Bronchus fibroblast of lung (primary cell): ENCODE data around the gene NUDT12. TPM values are rescaled to one million over a fixed set of nuclear protein-coding genes. Genes with fewer than 3 reads are reported as not detected.

Experiments
- total RNA-seq: library from RNA; depleted of rRNA; stranded (reverse); fragments of >200 nt; gene quantifications from 2 replicates; pipeline ENCODE4 v1.2.3, GENCODE V29; 2015

NUDT12 gene
- 7.9 and 11.3 TPM in 2 replicates for total RNA-seq

GRCh38 chr5:103562453-103563157, at the start of gene NUDT12:
NUDT12 (minus strand) TSS chr5:103562789; CDS start chr5:103560248, 2,541 bp downstream.

